ENCODE data around the gene KRTAP1-3.

GRCh38 chr17:41073676-41074075 is 39.0 kb upstream of the KRTAP1-3 start:
- TF ChIP-seq POLR2A (IDR thresholded peaks at IDR 0.05) (no peak), CTCF (IDR thresholded peaks at IDR 0.05) (no peak)

Measured in Peyer's patch (tissue), 4 donors.